Superior temporal gyrus (tissue), 1 donor: ENCODE measurements around the gene ACTR1A.
"Not testable (repeated sequence)": the region's sequence is repeated elsewhere in the genome, so short reads cannot be mapped to it uniquely, and the experiment has no call there.

ENCODE experiments used
- DNase-seq: peaks from one replicate; pipeline ENCODE4 v3.0.0-alpha.2; 2016; ENCODE audit errors: extremely low spot score

Gene ACTR1A

DNA sequence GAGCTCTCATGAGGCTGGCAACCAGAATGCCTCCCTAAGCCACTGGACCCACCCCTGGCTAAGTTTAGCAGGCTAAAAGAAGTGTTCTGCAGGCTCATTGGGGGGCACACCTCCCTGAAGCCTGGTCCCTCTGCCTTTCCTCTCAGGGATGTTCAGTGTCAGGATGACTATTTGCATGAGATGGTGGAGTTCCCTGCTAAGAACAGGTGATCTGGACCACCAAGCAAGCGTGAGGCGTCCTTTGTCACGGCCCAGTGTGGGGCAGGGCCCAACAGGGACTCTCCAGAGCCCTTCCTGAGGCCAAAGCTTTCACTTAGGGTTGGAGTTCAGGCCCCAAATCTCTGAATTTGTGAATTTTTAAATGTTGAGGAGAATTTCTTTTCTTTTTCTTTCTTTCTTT lies 13.2 kb upstream of the ACTR1A start:
- no peak for DNase-seq

DNA sequence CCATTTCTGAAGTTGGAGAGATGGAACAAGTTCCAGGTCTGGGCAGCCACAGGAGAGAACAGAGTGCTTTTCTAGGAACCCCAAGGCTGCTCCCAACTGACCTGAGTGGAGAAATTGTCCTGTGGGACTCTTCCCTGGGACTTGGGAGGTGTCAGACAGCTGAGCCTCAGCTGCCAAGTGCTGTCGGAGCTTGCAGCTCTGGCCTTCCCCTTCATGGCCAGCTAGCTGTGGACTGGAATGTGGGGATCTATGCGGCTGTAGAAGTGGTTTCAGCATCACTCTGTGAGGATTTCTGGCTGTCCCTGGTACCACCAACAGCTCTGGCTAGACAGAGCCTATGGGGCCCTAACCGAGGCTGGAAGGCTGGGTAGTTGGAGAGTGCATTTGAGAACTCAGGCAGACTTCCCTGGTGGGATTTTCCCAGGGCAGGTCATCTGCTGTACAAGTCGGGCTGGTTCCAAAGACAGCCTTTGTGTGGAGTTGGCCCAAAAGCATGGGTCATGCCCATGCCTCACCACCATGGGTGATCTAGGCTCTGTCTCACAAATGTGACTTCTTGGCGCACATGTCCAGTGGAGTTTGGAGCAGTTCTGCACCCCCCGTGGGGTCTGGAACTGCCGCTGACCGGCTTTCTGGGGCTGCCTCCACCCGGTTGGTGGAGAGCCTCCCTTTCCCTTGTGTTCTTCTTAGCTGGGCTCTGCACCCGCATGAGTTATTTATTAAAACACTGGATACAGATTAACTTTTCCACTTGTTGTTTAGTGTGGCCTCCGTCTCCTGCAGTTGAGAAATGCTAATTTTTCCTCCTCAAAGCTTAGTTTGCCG lies 12.2 kb upstream of the ACTR1A start:
- DNase-seq, result no peak

- no peak for DNase-seq
Measured at GRCh38 chr10:102511583-102512274, 9.2 kb upstream of the ACTR1A start.

DNA sequence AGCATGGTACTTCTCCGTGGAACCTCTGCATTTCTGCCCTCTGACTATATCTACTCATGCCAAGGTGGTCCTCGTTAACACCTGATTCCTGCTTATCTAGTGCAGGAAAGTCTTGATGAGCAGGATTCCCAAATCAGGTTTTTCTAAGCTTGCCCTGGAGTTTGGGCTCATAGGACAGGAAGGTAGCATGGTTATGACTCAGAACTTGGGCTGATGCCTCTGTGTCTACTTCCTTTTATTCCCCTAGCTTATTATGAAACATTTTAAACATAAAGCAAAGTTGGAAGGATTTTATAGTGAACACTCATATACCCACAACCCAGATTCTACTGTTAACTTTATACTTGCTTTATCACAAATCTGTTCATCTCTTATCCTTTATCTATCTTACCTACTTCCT lies 6.9 kb upstream of the ACTR1A start:
- DNase-seq, result no peak

GRCh38 chr10:102508506-102508905 lies 6.0 kb upstream of the ACTR1A start:
- DNase-seq, result peak; percentile 64

- no peak for DNase-seq
Measured at GRCh38 chr10:102507521-102507920, 5.0 kb upstream of the ACTR1A start.

DNA sequence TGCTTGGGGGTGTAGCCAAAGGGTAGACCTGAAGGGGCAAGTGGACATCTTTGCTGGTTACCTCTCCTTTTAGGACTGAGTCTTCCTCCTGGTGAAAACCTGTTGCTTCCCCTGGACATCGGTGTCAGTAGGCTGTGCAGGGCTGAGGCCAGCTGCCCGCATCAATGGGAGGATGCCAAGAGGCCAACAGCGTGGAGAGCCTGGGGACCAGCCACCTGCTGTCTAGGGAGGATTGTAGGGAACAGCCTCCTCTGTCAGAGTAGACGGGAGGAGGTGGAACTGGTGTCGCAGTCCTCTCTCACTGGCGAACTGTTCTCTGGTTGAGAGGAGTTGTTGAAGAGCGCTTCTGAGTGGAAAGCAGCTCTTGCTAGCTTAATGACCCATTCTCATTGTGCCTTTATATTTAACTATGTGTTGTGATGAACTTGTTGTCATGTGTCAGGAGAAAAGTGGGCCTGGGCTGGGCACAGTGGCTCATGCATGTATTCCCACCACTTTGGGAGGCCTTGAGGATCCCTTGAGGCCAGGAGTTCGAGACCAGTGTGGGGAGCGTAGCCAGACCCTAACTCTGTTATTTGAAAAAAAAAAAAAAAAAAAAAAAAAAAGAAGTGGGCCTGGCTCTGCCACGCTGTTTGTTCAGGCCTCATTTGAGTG lies 3.1 kb upstream of the ACTR1A start:
- DNase-seq, result no peak

DNA sequence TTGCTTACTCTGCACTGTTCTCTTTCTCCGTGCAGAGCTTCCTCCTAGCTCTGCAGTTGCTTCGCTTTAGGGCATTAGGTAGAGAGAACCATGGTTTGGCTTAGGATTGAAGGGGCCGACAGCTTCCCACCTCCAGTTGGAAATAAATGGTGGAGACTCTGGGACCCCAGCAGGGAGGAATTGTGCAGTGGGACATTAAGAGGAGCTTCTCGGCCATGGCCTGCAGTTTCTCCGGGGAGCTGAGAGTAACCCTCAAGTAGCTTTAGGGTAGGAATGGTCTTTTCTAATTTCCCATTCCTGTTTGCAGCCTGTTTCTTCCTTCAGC lies 2.4 kb upstream of the ACTR1A start:
- DNase-seq, result peak; percentile 50

GRCh38 chr10:102504179-102504975 lies 1.9 kb upstream of the ACTR1A start:
- DNase-seq, result no peak

DNA sequence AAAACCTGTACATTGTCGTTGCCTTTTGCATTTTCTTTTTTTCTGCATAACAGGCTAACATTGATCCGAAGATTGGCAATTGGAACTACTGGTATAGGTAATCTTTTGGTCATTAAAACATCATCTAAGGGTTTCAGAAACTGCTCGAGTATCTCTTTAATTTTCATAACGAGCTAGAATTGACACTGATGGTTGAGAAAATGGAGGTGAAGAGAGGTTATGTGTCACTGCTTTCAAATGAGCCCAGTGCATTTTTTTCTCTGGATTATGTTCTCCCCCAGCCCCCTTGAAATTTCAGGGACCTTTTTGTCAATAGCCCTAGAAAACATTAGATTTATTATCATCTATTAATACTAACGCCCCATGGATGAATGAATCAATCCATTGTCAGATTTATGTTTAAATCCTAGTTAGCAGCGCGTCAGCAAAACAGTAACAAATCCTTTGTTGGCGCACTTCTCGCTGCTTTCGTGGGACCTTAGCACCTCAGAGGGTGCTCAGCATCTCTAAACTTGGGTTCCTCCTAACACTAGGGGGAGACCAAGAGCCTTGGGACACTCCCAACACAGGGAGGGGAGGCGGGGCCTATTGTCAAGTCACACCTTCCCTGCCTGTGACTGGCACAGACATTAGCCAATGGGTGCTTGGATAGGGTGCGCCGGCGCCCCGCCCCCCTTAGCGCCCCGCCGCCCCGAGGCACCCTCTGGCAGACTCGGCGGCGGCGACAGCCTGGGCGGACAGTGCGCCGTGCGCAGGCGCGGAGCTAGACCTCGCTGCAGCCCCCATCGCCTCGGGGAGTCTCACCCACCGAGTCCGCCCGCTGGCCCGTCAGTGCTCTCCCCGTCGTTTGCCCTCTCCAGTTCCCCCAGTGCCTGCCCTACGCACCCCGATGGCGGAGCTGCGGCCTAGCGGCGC lies 1.0 kb upstream of the ACTR1A start, which contains the start of gene SUFU:
TSS of gene SUFU (plus strand) at position 709 of the 915 bp plus-strand sequence. CDS start at position 890, 181 bp downstream.
- peak; percentile 100 for DNase-seq

- peak; percentile 100 for DNase-seq
Measured at GRCh38 chr10:102502029-102502336, 529 bp downstream of the ACTR1A start.

GRCh38 chr10:102501201-102502028 lies 1.1 kb downstream of the ACTR1A start:
- DNase-seq, result no peak

DNA sequence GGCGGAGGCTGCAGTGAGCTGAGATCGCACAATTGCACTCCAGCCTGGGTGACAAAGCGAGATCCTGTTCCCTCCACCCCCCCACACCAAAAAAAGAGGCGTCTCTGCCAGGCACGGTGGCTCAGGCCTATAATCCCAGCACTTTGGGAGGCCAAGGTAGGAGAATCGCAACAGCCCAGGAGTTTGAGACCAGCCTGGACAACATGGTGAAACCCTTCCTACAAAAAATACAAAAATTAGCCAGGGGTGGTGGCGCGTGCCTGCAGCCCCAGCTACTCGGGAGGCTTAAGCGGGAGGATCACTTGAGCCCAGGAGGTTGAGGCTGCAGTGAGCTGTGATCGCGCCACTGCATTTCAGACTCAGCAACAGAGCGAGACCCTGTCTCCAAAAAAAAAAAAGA lies 1.8 kb downstream of the ACTR1A start:
- DNase-seq, result not testable (repeated sequence)

DNA sequence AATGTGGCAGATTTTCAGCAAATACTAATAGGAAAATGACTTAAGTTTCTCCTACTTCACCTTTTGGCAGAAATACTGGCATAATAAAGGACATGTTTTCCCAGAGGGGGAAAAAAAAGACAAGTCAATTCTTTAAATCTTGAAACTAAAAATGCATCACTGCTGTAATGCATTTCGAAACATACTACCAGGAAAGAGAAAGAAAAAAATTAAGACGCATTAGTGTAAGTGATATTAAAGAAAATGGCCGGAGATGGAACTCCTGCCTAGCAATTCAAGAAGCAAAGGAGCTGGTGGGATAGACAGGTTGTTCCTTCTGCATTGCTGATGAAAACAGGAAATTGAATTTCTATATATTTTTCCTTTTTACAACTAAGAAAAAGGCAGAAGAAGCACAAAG lies 3.2 kb downstream of the ACTR1A start:
- DNase-seq, result no peak

GRCh38 chr10:102497545-102497944 lies 5.0 kb downstream of the ACTR1A start:
- DNase-seq, result no peak

GRCh38 chr10:102493771-102494170 lies 8.7 kb downstream of the ACTR1A start:
- DNase-seq, result no peak

DNA sequence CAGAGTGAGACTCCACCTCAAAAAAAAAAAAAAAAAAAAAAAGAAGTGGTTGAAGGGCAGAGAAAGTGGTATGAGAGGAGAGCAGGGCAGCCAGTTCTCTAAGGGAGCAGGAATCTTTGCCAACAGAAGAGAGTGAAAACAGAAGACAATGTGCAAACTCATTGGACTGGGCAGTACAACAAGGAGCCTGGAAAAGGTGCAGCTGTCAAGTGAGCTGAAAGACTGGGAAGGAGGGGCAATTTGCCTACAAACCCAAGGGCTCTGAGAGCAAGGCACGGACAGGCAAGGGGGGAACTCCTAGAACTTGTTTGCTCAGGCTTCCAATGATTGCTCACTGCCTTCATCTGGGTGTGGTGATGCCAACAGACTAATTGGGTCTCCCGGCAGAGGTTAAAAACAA lies 9.5 kb downstream of the ACTR1A start:
- peak; percentile 43 for DNase-seq

DNA sequence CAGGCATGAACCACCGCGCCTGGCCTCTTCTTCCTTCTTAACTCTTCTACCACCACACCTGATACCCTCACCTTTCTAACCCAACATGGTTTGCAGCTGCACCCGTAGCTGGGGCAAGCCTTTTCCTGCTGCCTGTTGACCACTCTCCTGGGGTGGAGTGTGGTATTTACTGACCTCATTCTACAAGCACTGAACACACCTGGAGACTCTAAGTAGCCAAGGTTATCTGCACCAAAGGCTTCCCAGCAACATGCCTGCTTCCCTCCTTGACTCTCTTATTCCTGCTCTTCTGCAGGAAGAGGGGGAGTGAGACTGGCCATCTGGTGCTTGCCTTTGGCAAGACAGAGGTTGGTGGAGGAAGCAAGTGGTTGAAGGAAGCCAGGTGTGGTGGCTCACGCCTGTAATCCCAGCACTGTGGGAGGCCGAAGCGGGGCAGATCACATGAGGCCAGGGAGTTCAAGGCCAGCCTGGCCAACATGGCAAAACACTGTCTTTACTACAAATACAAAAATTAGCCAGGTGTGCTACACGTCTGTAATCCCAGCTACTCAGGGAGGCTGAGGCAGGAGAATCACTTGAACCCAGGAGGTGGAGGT lies 10.1 kb downstream of the ACTR1A start:
- DNase-seq, result no peak

- no peak for DNase-seq
Measured at GRCh38 chr10:102491136-102491535, 11.4 kb downstream of the ACTR1A start.
